Adrenal gland (tissue), 12 donors: ENCODE results near the gene MSMP. TPM values are rescaled to one million over a fixed set of nuclear protein-coding genes. Genes with fewer than 3 reads are reported as not detected.

Experiments used
- DNase-seq, 7 donors: peaks; one replicate each; pipeline ENCODE4 v3.0.0-alpha.2; 2019 to 2020
- H3K27ac ChIP-seq, 5 donors: fragments of 200-600 bp; sonication (generic) in 4 of 5; 1 replicate in 3 of 5; 2 replicates in 2 of 5; pipeline versions ENCODE4 v1.5.1 to v1.8.0; 2016 to 2020; ENCODE audit warnings: mild to moderate bottlenecking in 1 of 5
- H3K27me3 ChIP-seq: fragments of 200-600 bp; 2 replicates; pipeline ENCODE4 v1.8.0; 2021
- H3K36me3 ChIP-seq, 2 donors: fragments of 200-600 bp; replicated peaks in 1 of 2; 1 replicate in 1 of 2; 2 replicates in 1 of 2; pipeline versions ENCODE4 v1.5.1 to v1.8.0; 2018 to 2022
- H3K4me1 ChIP-seq, 2 donors: fragments of 200-600 bp; replicated peaks in 1 of 2; 1 replicate in 1 of 2; 2 replicates in 1 of 2; pipeline versions ENCODE4 v1.5.1 to v1.8.0; 2018 to 2021
- H3K4me3 ChIP-seq, 4 donors: fragments of 200-600 bp; sonication (generic) in 3 of 4; one replicate each; pipeline ENCODE4 v1.5.1; 2016 to 2018
- H3K9me3 ChIP-seq, 3 donors: fragments of 200-600 bp; sonication (generic) in 1 of 3; replicated peaks in 1 of 3; 1 replicate in 2 of 3; 2 replicates in 1 of 3; pipeline versions ENCODE4 v1.5.1 to v1.8.0; 2016 to 2021
- POLR2A ChIP-seq, 2 donors: fragments of 450-650 bp; IDR thresholded peaks; one replicate each; pipeline ENCODE4 v1.6.1; 2017; ENCODE audit warnings: antibody characterized with exemption in 2 of 2, mild to moderate bottlenecking in 2 of 2, moderate library complexity in 1 of 2
- WGBS, 4 donors: extraction: QIAGEN DNeasy Blood & Tissue Kit in 2 of 4; methylation state at CpG; one replicate each; pipeline versions ENCODE4 v1.1.5 to v1.1.7; 2013 to 2017; 5-methylcytosine and 5-hydroxymethylcytosine counted together
- intact Hi-C, 2 donors: fragments of 100-400 bp; cut with DNase I; formaldehyde crosslinking; loops; one replicate each; pipeline versions ENCODE4 v1.14.1 to v1.15.0; 2022 to 2023
- polyA plus RNA-seq, 3 donors: library from polyadenylated mRNA; stranded (reverse); fragments of 200-250 nt in 2 of 3; fragments of 350-450 nt in 1 of 3; fragmentation: Illumina TruSeq in 1 of 3; extraction: RNeasy Lipid Tissue Mini Kit (QIAGEN cat#74804) in 1 of 3; gene quantifications; one replicate each; pipeline ENCODE4 v1.2.3, GENCODE V29; 2013 to 2014
- total RNA-seq, 9 donors: library from RNA; depleted of rRNA in 4 of 9; stranded (reverse); fragments of >200 nt in 4 of 9; fragments of 120-200 nt in 1 of 9; fragmentation: NEBNext Ultra II Directional in 1 of 9; extraction: Animal tissue kit (Norgen Biotek cat#: 25700) in 1 of 9; gene quantifications; one replicate each; pipeline versions ENCODE4 v1.1.0 to v1.2.4, GENCODE V29; 2013 to 2023
- TF ChIP-seq, protein P1 (sequence below), 6 experiments: fragments of 450-650 bp in 4 of 6; fragments of 200-600 bp in 2 of 6; sonication (generic) in 1 of 6; IDR thresholded peaks; 1 replicate in 5 of 6; 2 replicates in 1 of 6; pipeline versions ENCODE4 v1.5.1 to v1.8.0; 2016 to 2021; ENCODE audit warnings: antibody characterized with exemption in 6 of 6, mild to moderate bottlenecking in 2 of 6, moderate library complexity in 1 of 6
- donor health status: healthy with polysubstance abuse.
- donor health status: Bipolar disorder and iron deficiency.
- donor health status: DM: yes; HTN: yes; CAD: no.
- donor health status: DM: no; HTN: no; CAD: no.
- donor health status: DM: no; HTN: no; CAD: no.
- donor health status: DM: yes; HTN: yes; CAD: no.

MSMP gene
- total and polyA plus RNA-seq, 12 donors = 0.56 to 2.0 (median 1.2) TPM; not detected in 8

- intact Hi-C loops = no loop called here
- peak; percentile 68 to 88 (median 77) for DNase-seq
- Histone ChIP-seq H3K27ac (peak overlapping the region in 3 of 5 donors; percentile 18 to 38 (median 36)), H3K27me3 (no peaks in the 10 kb centered on the region), H3K9me3 (no peaks in the 10 kb centered on the region), H3K36me3 (peaks cover 0 to 70% of the 10 kb centered on the region in 2 donors), H3K4me3 (no peak overlapping the region), H3K4me1 (peaks cover 10 to 18% of the 10 kb centered on the region in 2 donors)
- WGBS, 4 donors = 0 to 48% (median 37%) methylated on average over 1 to 5 of the region's 5 CpGs
- TF ChIP-seq, protein P1, sequence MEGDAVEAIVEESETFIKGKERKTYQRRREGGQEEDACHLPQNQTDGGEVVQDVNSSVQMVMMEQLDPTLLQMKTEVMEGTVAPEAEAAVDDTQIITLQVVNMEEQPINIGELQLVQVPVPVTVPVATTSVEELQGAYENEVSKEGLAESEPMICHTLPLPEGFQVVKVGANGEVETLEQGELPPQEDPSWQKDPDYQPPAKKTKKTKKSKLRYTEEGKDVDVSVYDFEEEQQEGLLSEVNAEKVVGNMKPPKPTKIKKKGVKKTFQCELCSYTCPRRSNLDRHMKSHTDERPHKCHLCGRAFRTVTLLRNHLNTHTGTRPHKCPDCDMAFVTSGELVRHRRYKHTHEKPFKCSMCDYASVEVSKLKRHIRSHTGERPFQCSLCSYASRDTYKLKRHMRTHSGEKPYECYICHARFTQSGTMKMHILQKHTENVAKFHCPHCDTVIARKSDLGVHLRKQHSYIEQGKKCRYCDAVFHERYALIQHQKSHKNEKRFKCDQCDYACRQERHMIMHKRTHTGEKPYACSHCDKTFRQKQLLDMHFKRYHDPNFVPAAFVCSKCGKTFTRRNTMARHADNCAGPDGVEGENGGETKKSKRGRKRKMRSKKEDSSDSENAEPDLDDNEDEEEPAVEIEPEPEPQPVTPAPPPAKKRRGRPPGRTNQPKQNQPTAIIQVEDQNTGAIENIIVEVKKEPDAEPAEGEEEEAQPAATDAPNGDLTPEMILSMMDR (IDR thresholded peaks at IDR 0.05) = peak; percentile 59 to 79 (median 74)
- no peak for TF ChIP-seq POLR2A (IDR thresholded peaks at IDR 0.05)
These were observed 17.9 kb downstream of the MSMP start for GRCh38 chr9:35736201-35736633.

DNA sequence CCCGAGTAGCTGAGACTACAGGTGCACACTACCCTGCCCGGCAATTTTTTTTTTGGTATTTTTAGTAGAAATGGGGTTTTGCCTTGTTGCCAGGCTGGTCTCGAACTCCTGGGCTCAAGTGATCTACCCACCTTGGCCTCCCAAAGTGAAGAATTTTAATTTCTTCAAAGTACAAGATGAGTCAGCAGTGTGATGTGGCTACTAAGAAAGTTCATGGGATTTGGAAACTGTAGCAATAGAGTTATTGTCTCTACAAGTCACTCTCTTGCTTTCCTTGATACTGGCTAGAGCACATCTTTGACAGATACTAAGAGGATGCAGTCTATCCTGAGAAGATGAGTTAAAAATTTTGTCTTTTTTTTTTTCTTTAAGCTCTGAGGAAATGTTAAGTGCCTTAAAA is 20.0 kb downstream of the MSMP start:
- intact Hi-C loops = loop anchor here in 1 of 2 donors (5.0 kb wide), 1 partner anchor 72 kb away; no protein-coding TSS in a partner anchor
- Histone ChIP-seq H3K27me3 (no peaks in the 10 kb centered on the region), H3K36me3 (peaks cover 0 to 49% of the 10 kb centered on the region in 2 donors), H3K4me3 (no peak overlapping the region), H3K27ac (peak overlapping the region in 3 of 5 donors; percentile 93 to 99 (median 96)), H3K9me3 (no peaks in the 10 kb centered on the region), H3K4me1 (peaks cover 30 to 39% of the 10 kb centered on the region in 2 donors)
- WGBS, 4 donors = 73 to 78% (median 75%) methylated on average over 3 of the region's 3 CpGs
- DNase-seq = no peak
- no peak for TF ChIP-seq POLR2A (IDR thresholded peaks at IDR 0.05)
- TF ChIP-seq, protein P1 (IDR thresholded peaks at IDR 0.05) = no peak

DNA sequence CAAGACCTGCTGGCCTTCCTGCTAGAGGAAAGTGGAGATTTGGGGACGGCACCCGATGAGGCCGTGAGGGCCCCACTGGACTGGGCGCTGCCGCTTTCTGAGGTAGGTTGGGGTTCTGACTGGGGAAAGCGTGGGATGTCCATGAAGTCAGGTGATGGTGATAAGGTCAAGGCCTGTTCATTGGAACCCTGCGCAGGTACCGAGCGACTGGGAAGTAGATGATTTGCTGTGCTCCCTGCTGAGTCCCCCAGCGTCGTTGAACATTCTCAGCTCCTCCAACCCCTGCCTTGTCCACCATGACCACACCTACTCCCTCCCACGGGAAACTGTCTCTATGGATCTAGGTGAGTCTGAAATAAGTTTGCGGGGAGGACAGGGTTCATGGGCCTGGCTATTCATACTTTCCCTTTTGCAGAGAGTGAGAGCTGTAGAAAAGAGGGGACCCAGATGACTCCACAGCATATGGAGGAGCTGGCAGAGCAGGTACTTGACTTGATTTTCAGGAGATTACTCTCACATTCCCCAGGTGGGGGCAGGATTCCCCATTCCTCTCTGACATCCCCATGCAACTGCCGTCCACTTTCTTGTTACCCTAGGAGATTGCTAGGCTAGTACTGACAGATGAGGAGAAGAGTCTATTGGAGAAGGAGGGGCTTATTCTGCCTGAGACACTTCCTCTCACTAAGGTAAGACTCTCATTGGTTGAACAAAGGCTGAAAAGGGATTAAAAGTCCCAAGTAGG is 21.1 kb downstream of the MSMP start:
- no peaks in the 10 kb centered on the region for H3K27me3 ChIP-seq
- peak overlapping the region; percentile 27 to 90 (median 60) for H3K4me3 ChIP-seq
- no peak for TF ChIP-seq POLR2A (IDR thresholded peaks at IDR 0.05)
- TF ChIP-seq, protein P1 (IDR thresholded peaks at IDR 0.05) = no peak
- peaks cover 0 to 37% of the 10 kb centered on the region in 2 donors for H3K36me3 ChIP-seq
- intact Hi-C loops = loop anchor here in 1 of 2 donors (5.0 kb wide), 1 partner anchor 71 kb away; no protein-coding TSS in a partner anchor
- H3K4me1 ChIP-seq = peaks cover 41 to 50% of the 10 kb centered on the region in 2 donors
- DNase-seq = peak in 5 of 7 donors; percentile 37 to 55 (median 47)
- WGBS, 4 donors = 1 to 6% (median 3%) methylated on average over 4 to 14 of the region's 14 CpGs
- peak overlapping the region; percentile 83 to 99 (median 93) for H3K27ac ChIP-seq
- H3K9me3 ChIP-seq = no peaks in the 10 kb centered on the region

DNA sequence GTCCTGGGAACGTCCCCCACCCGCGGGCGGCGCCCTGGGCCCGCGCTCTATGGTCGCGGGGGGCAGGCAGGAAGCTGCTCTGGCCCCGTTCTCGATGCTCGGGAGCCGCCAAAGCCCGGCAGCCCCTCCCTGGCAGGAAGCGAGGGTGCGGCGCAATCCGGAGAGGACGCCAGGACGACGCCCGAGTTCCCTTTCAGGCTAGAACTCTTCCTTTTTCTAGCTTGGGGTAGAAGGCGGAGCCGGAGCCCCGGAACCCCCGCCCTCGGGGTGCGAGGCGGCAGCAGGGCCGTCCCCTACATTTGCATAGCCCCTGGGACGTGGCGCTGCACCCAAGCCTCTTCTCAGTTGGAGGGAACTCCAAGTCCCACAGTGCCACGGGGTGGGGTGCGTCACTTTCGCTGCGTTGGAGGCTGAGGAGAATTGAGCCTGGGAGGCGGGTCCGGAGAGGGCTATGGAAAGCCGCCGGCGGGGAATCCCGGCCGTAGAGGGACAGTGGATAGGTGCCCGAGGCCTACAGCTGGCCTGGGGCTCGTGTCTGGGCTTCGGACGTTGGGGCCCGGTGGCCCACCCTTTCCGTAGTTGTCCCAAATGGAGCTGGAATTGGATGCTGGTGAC is 21.8 kb downstream of the MSMP start, which contains the start of the genes CREB3 and TLN1:
CREB3 (plus strand) TSS at position 482 of the 615 bp plus-strand sequence; CDS start at position 589, 107 bp downstream.
TLN1 (minus strand) TSS at position 11 of the 615 bp plus-strand sequence. CDS start 6,501 bp downstream, outside the sequence.
- no peaks in the 10 kb centered on the region for H3K27me3 ChIP-seq
- peaks cover 0 to 31% of the 10 kb centered on the region in 2 donors for H3K36me3 ChIP-seq
- 0 to 2% (median 1%) methylated on average over 12 to 49 of the region's 49 CpGs; no CpG with 5 or more reads in 1 of the 4 donors for WGBS, 4 donors
- DNase-seq = peak; percentile 97 to 99 (median 99)
- peak within 1 kb of the TSS; percentile 47 to 90 (median 66) for H3K4me3 ChIP-seq
- peak; percentile 46 to 90 for TF ChIP-seq POLR2A (IDR thresholded peaks at IDR 0.05)
- TF ChIP-seq, protein P1 (IDR thresholded peaks at IDR 0.05) = no peak
- intact Hi-C loops = loop anchor here in 1 of 2 donors (5.0 kb wide), 1 partner anchor 70 kb away; no protein-coding TSS in a partner anchor
- H3K9me3 ChIP-seq = no peaks in the 10 kb centered on the region
- peak within 1 kb of the TSS; percentile 83 to 99 (median 93) for H3K27ac ChIP-seq
- H3K4me1 ChIP-seq = peaks cover 48 to 57% of the 10 kb centered on the region in 2 donors
